NT2/D1 (cell line): Measurements from ENCODE around the gene HSDL1.
"Not testable (repeated sequence)": the region's sequence is repeated elsewhere in the genome, so short reads cannot be mapped to it uniquely, and the experiment has no call there.

ENCODE experiments used
- YY1 ChIP-seq: IDR thresholded peaks from 2 replicates; pipeline ENCODE4 v1.6.1; 2011; ENCODE audit not compliant: insufficient read length, insufficient read depth
- ZNF274 ChIP-seq: IDR thresholded peaks from 2 replicates; pipeline ENCODE4 v1.6.1; 2011; ENCODE audit warnings: mild to moderate bottlenecking, low read depth, low read length

DNA sequence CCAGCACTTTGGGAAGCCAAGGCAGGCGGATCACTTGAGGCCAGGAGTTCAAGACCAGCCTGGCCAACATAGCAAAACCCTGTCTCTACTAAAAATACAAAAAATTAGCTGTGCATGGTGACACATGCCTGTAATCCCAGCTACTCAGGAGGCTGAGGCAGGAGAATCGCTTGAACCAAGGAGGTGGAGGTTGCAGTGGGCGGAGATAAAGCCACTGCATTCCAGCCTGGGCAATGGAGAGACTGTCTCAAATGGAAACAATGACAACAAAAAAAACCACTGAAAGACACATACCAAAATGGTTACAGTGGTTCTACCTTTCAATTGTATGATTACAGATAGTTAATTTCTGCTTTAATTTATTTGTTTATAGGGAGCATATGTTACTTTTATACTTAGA is 33.0 kb downstream of the HSDL1 start:
- TF ChIP-seq YY1, ZNF274: not testable (repeated sequence)
